SK-N-SH (cell line): ENCODE data around the gene UBE2D2.

Experiments used
- GABPA ChIP-seq: IDR thresholded peaks from 2 replicates; pipeline ENCODE4 v1.4.0; 2012; ENCODE audit warnings: low read depth, mild to moderate bottlenecking
- USF2 ChIP-seq: fragments of 150-350 bp; IDR thresholded peaks from 2 replicates; pipeline ENCODE4 v1.6.1; 2017; ENCODE audit warnings: antibody characterized with exemption, low read length, low read depth, borderline replicate concordance
- TF ChIP-seq, protein P1 (sequence below): fragments of 200-600 bp; sonication (generic); IDR thresholded peaks from 2 replicates; pipeline ENCODE4 v1.6.1; 2017; ENCODE audit warnings: antibody characterized with exemption, mild to moderate bottlenecking, moderate library complexity

GRCh38 chr5:139560752-139561654 lies at the start of gene UBE2D2:
- TF ChIP-seq, protein P1, sequence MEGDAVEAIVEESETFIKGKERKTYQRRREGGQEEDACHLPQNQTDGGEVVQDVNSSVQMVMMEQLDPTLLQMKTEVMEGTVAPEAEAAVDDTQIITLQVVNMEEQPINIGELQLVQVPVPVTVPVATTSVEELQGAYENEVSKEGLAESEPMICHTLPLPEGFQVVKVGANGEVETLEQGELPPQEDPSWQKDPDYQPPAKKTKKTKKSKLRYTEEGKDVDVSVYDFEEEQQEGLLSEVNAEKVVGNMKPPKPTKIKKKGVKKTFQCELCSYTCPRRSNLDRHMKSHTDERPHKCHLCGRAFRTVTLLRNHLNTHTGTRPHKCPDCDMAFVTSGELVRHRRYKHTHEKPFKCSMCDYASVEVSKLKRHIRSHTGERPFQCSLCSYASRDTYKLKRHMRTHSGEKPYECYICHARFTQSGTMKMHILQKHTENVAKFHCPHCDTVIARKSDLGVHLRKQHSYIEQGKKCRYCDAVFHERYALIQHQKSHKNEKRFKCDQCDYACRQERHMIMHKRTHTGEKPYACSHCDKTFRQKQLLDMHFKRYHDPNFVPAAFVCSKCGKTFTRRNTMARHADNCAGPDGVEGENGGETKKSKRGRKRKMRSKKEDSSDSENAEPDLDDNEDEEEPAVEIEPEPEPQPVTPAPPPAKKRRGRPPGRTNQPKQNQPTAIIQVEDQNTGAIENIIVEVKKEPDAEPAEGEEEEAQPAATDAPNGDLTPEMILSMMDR, result no peak
- TF ChIP-seq USF2 (no peak), GABPA (no peak)
